CD14-positive monocyte (primary cell): ENCODE measurements around the gene FOXA3. TPM values are rescaled to one million over a fixed set of nuclear protein-coding genes. Genes with fewer than 3 reads are reported as not detected.

ENCODE experiments used
- DNase-seq, 3 donors: peaks; one replicate each; pipeline ENCODE4 v3.0.0-alpha.2; 2011 to 2022
- H2AFZ ChIP-seq: 2 replicates; pipeline ENCODE4 v1.6.0; 2012; ENCODE audit warnings: mild to moderate bottlenecking, low read depth, low read length, inconsistent platforms; ENCODE audit not compliant: insufficient read depth, poor library complexity, severe bottlenecking
- H3K27ac ChIP-seq, 2 donors: 1 replicate in 1 of 2; 2 replicates in 1 of 2; pipeline ENCODE4 v1.5.1; 2012 to 2013; ENCODE audit warnings: low read length in 2 of 2, control low read depth in 1 of 2, inconsistent platforms in 1 of 2, low read depth in 1 of 2, mild to moderate bottlenecking in 1 of 2
- H3K27me3 ChIP-seq, 2 donors: one replicate each; pipeline versions ENCODE4 v1.6.0 to v1.6.1; 2011 to 2013; ENCODE audit warnings: low read length in 2 of 2; ENCODE audit not compliant: control insufficient read depth in 2 of 2, insufficient read depth in 2 of 2
- H3K36me3 ChIP-seq, 2 donors: replicated peaks in 1 of 2; 1 replicate in 1 of 2; 2 replicates in 1 of 2; pipeline versions ENCODE4 v1.5.1 to v1.6.1; 2012 to 2013; ENCODE audit warnings: low read length in 2 of 2, control low read depth in 1 of 2, inconsistent platforms in 1 of 2, mild to moderate bottlenecking in 1 of 2; ENCODE audit not compliant: insufficient read depth in 2 of 2, control insufficient read depth in 1 of 2
- H3K4me1 ChIP-seq, 2 donors: 1 replicate in 1 of 2; 2 replicates in 1 of 2; pipeline versions ENCODE4 v1.5.1 to v1.6.1; 2012 to 2013; ENCODE audit warnings: low read length in 2 of 2, control low read depth in 1 of 2, inconsistent platforms in 1 of 2, mild to moderate bottlenecking in 1 of 2, moderate library complexity in 1 of 2; ENCODE audit not compliant: insufficient read depth in 2 of 2, control insufficient read depth in 1 of 2
- H3K4me2 ChIP-seq: replicated peaks from 2 replicates; pipeline ENCODE3; 2012; ENCODE audit warnings: low read length, moderate library complexity, mild to moderate bottlenecking; ENCODE audit not compliant: poor library complexity, severe bottlenecking; ENCODE audit errors: extremely low read depth
- H3K4me3 ChIP-seq, 3 experiments: fragments of 200-600 bp in 1 of 3; sonication (generic) in 1 of 3; replicated peaks in 1 of 3; 1 replicate in 2 of 3; 2 replicates in 1 of 3; pipeline ENCODE4 v1.5.1; 2011 to 2013; ENCODE audit warnings: low read length in 3 of 3, mild to moderate bottlenecking in 3 of 3, control low read depth in 2 of 3, low read depth in 2 of 3, inconsistent platforms in 1 of 3, moderate library complexity in 1 of 3
- H3K79me2 ChIP-seq: 2 replicates; pipeline ENCODE4 v1.6.0; 2012; ENCODE audit warnings: mild to moderate bottlenecking, control low read depth, inconsistent platforms, low read length, moderate library complexity; ENCODE audit not compliant: insufficient read depth
- H3K9ac ChIP-seq: 2 replicates; pipeline ENCODE4 v1.6.0; 2017; ENCODE audit warnings: low read length, mild to moderate bottlenecking; ENCODE audit not compliant: insufficient read depth, poor library complexity, severe bottlenecking
- H3K9me3 ChIP-seq, 2 donors: replicated peaks in 1 of 2; 1 replicate in 1 of 2; 2 replicates in 1 of 2; pipeline versions ENCODE4 v1.5.1 to v1.6.1; 2012 to 2013; ENCODE audit warnings: low read length in 2 of 2, control low read depth in 1 of 2; ENCODE audit not compliant: control insufficient read depth in 1 of 2, insufficient read depth in 1 of 2
- H4K20me1 ChIP-seq: 2 replicates; pipeline ENCODE4 v1.6.0; 2012; ENCODE audit warnings: mild to moderate bottlenecking, low read length, control low read depth, moderate library complexity; ENCODE audit not compliant: insufficient read depth
- H3K27ac Mint-ChIP-seq, 7 donors: one replicate each; pipeline ENCODE4 v1.8.0; 2020; ENCODE audit warnings: mild to moderate bottlenecking in 7 of 7, mixed read lengths in 7 of 7, moderate library complexity in 6 of 7, inconsistent platforms in 2 of 7
- H3K27me3 Mint-ChIP-seq, 3 donors: one replicate each; pipeline ENCODE4 v1.8.0; 2021 to 2022; ENCODE audit warnings: low read depth in 3 of 3, mild to moderate bottlenecking in 3 of 3, mixed read lengths in 3 of 3, moderate library complexity in 3 of 3, inconsistent platforms in 1 of 3
- H3K36me3 Mint-ChIP-seq, 2 donors: one replicate each; pipeline ENCODE4 v1.8.0; 2020; ENCODE audit warnings: mixed read lengths in 2 of 2, inconsistent platforms in 1 of 2, mild to moderate bottlenecking in 1 of 2
- H3K4me1 Mint-ChIP-seq: one replicate; pipeline ENCODE4 v1.8.0; 2020; ENCODE audit warnings: mild to moderate bottlenecking, mixed read lengths
- H3K4me3 Mint-ChIP-seq, 2 donors: one replicate each; pipeline ENCODE4 v1.8.0; 2020; ENCODE audit warnings: mild to moderate bottlenecking in 2 of 2, mixed read lengths in 2 of 2, moderate library complexity in 1 of 2
- H3K9me3 Mint-ChIP-seq, 7 donors: one replicate each; pipeline ENCODE4 v1.8.0; 2020 to 2022; ENCODE audit warnings: mixed read lengths in 7 of 7, mild to moderate bottlenecking in 6 of 7, moderate library complexity in 6 of 7, inconsistent platforms in 2 of 7
- WGBS: methylation state at CpG from one replicate; pipeline ENCODE4 v1.1.5; 2013; ENCODE audit warnings: missing lambda C conversion rate; ENCODE audit not compliant: insufficient coverage; 5-methylcytosine and 5-hydroxymethylcytosine counted together
- intact Hi-C, 2 donors: fragments of 100-400 bp; cut with micrococcal nuclease; formaldehyde crosslinking; loops; one replicate each; pipeline versions ENCODE4 v1.15.0 to v1.15.1; 2023
- polyA plus RNA-seq, 3 donors: library from polyadenylated mRNA; depleted of rRNA in 1 of 3; unstranded in 2 of 3; stranded (reverse) in 1 of 3; fragments of 300-500 nt in 2 of 3; fragments of >200 nt in 1 of 3; fragmentation: Illumina TruSeq in 2 of 3; gene quantifications; 1 replicate in 2 of 3; 2 replicates in 1 of 3; pipeline ENCODE4 v1.2.3, GENCODE V29; 2012 to 2021
- TF ChIP-seq, protein P1 (sequence below): fragments of 200-600 bp; IDR thresholded peaks from one replicate; pipeline ENCODE4 v1.8.0; 2022; ENCODE audit warnings: antibody characterized with exemption, mild to moderate bottlenecking

FOXA3 gene
- polyA plus RNA-seq, 3 donors, result not detected

DNA sequence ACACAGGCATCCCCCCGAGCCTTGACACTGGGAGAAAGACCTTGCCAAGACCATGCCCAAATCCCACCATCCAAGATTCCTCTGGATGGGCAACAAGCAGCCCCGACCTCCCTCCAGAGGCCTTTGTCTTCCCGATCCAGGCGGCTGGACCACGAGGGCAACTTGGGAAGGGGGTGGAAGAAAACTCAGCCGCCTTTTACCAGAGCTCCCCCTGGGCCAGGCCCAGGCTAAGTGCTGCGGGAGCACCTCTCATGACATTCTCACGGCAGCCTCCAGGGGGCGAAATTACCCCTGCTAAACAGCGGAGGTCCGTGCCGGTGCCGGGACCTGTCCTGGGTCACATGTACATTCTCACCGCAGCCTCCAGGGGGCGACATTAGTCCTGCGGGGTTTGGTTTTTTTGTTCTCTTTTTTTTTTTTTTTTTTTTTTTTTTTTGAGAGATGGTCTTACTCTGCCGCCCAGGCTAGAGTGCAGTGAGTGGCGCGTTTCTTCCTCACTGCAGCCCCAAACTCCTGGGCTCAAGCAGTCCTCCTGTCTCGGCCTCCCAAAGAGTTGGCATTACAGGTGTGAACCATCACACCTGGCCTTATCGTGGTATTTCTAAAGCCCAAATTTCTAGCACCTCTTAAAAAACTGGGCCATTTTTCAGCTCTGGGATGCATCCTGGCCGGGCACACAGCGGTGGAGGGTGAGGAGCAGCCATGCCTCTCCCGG is 47.0 kb upstream of the FOXA3 start:
- Mint-ChIP-seq H3K36me3 (peaks cover 24 to 34% of the 10 kb centered on the region in 2 donors), H3K4me1 (peaks cover 6% of the 10 kb centered on the region), H3K27ac (no peak overlapping the region), H3K9me3 (peaks cover 0 to 13% (median 0%) of the 10 kb centered on the region in 7 donors), H3K27me3 (peaks cover 40 to 52% (median 45%) of the 10 kb centered on the region in 3 donors), H3K4me3 (no peak overlapping the region)
- 32% methylated on average over 11 of the region's 24 CpGs for WGBS
- H3K79me2 ChIP-seq, result no peaks in the 10 kb centered on the region
- H4K20me1 ChIP-seq, result peaks cover 65% of the 10 kb centered on the region
- peaks cover 11 to 45% of the 10 kb centered on the region in 2 donors for H3K27me3 ChIP-seq
- no peak overlapping the region for H3K4me2 ChIP-seq
- H2AFZ ChIP-seq, result no peak overlapping the region
- no peak overlapping the region for H3K27ac ChIP-seq
- no peak overlapping the region for H3K4me3 ChIP-seq
- peaks cover 0 to 6% of the 10 kb centered on the region in 2 donors for H3K9me3 ChIP-seq
- H3K4me1 ChIP-seq, result peaks cover 9 to 10% of the 10 kb centered on the region in 2 donors
- H3K9ac ChIP-seq, result no peak overlapping the region
- H3K36me3 ChIP-seq, result peaks cover 27 to 32% of the 10 kb centered on the region in 2 donors
- intact Hi-C loops, result loop anchor here (5.0 kb wide), 1 partner anchor 65 kb away; no protein-coding TSS in a partner anchor
- TF ChIP-seq, protein P1, sequence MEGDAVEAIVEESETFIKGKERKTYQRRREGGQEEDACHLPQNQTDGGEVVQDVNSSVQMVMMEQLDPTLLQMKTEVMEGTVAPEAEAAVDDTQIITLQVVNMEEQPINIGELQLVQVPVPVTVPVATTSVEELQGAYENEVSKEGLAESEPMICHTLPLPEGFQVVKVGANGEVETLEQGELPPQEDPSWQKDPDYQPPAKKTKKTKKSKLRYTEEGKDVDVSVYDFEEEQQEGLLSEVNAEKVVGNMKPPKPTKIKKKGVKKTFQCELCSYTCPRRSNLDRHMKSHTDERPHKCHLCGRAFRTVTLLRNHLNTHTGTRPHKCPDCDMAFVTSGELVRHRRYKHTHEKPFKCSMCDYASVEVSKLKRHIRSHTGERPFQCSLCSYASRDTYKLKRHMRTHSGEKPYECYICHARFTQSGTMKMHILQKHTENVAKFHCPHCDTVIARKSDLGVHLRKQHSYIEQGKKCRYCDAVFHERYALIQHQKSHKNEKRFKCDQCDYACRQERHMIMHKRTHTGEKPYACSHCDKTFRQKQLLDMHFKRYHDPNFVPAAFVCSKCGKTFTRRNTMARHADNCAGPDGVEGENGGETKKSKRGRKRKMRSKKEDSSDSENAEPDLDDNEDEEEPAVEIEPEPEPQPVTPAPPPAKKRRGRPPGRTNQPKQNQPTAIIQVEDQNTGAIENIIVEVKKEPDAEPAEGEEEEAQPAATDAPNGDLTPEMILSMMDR, result peak; percentile 99
- DNase-seq, result peak; percentile 93 to 95 (median 95)

DNA sequence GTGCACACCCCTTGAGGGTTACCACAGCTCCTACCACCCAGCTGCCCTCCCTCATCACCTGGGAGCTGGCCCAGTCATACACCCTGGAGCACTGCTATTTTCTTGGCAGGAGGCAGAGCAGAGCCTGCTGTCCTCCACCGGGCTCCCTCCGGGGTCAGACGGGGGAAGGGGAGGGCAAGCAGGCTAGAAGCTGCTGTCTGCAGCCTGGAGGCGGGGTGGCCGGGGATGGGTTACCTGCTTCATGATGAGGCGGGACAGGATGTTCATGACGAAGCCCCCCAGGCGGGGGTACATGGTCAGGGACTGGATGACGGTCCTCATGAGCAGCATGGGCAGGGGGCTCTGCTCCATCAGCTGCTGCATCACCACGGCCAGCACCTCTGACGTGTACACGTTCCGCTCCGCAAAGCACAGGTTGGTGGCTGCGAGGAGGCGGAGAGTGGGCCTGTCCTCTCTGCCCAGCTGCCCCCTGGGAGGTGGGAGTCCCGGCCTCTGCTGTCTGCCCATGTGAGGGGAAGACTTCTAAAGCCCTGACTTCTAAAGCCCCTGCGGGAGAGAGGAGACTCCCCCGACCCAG is 46.3 kb upstream of the FOXA3 start:
- intact Hi-C loops, result loop anchor here (5.0 kb wide), 1 partner anchor 64 kb away; no protein-coding TSS in a partner anchor
- Mint-ChIP-seq H3K27me3 (peaks cover 33 to 45% (median 38%) of the 10 kb centered on the region in 3 donors), H3K27ac (no peak overlapping the region), H3K36me3 (peaks cover 26 to 40% of the 10 kb centered on the region in 2 donors), H3K9me3 (peaks cover 0 to 13% (median 0%) of the 10 kb centered on the region in 7 donors), H3K4me3 (no peak overlapping the region), H3K4me1 (peaks cover 6% of the 10 kb centered on the region)
- TF ChIP-seq, protein P1, result no peak
- Histone ChIP-seq H3K36me3 (peaks cover 33 to 39% of the 10 kb centered on the region in 2 donors), H3K27me3 (peaks cover 11 to 39% of the 10 kb centered on the region in 2 donors), H3K4me1 (peaks cover 9 to 10% of the 10 kb centered on the region in 2 donors), H3K4me3 (no peak overlapping the region), H3K9me3 (peaks cover 0 to 6% of the 10 kb centered on the region in 2 donors), H2AFZ (no peak overlapping the region), H3K4me2 (no peak overlapping the region), H3K9ac (no peak overlapping the region), H3K27ac (no peak overlapping the region), H4K20me1 (peaks cover 65% of the 10 kb centered on the region), H3K79me2 (no peaks in the 10 kb centered on the region)
- 86% methylated on average over 11 of the region's 19 CpGs for WGBS
- peak in 1 of 3 donors; percentile 11 for DNase-seq
